WI38 (cell line): ENCODE measurements around the gene OR5K2.

ENCODE experiments used
- H3K4me3 ChIP-seq: 2 replicates; pipeline ENCODE4 v1.5.1; 2011; ENCODE audit warnings: low read depth, mild to moderate bottlenecking, control low read depth, low read length
- CTCF ChIP-seq: IDR thresholded peaks from 2 replicates; pipeline ENCODE4 v1.5.1; 2012; ENCODE audit warnings: low read depth, mild to moderate bottlenecking, control low read depth, low read length

Gene OR5K2

GRCh38 chr3:98541695-98542094 lies 44.2 kb downstream of the OR5K2 start:
- H3K4me3 ChIP-seq: no peak overlapping the region
- TF ChIP-seq CTCF: no peak

- TF ChIP-seq CTCF: no peak
- H3K4me3 ChIP-seq: no peak overlapping the region
These were observed 45.1 kb downstream of the OR5K2 start for GRCh38 chr3:98542623-98543022.

- H3K4me3 ChIP-seq: no peak overlapping the region
- TF ChIP-seq CTCF: no peak
These were observed 48.5 kb downstream of the OR5K2 start for GRCh38 chr3:98545940-98546339.
